ENCODE data around the gene ABITRAM. TPM values are rescaled to one million over a fixed set of nuclear protein-coding genes. Genes with fewer than 3 reads are reported as not detected.
"Not testable (repeated sequence)": the region's sequence is repeated elsewhere in the genome, so short reads cannot be mapped to it uniquely, and the experiment has no call there.

Gene ABITRAM, protein sequence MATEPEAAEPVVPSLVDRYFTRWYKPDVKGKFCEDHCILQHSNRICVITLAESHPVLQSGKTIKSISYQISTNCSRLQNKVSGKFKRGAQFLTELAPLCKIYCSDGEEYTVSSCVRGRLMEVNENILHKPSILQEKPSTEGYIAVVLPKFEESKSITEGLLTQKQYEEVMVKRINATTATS
- total RNA-seq = 8.1 to 11.7 TPM (median 8.8 TPM) in 3 replicates
- long read RNA-seq, transcript FAM206A-201 (6 exons, 2,134 nt) = major isoform, 9 of 12 reads
- long read RNA-seq, partial matches to known transcripts = 0 of 12 reads
- long read RNA-seq, other reads (novel, unspliced or antisense) = 3 of 12 reads

GRCh38 chr9:108934323-108934893 is at the start of gene ABITRAM:
Gene ABITRAM, plus strand, starts transcription at chr9:108934400. Its CDS starts 87 bp downstream, at chr9:108934487.
- H3K4me3 Mint-ChIP-seq (ENCODE audit: unreplicated experiment) = peak within 1 kb of the TSS; percentile 98

DNA sequence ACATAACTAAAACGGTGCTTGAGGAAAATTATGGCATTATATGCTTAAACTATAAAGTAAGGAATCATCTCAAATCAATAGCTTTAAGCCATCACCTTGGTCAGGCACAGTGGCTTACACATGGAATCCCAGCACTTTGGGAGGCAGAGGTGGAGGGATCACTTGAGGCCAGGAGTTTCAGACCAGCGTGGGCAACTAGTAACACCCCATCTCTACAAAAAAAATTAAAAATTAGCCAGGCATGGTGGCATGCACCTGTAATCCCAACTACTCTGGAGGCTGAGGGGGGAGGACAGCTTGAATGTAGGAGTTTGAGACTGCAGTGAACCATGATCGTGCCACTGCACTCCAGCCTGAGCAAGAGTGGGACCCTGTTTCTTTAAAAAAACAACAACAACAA is 49.5 kb upstream of the ABITRAM start:
- Mint-ChIP-seq H3K36me3 (ENCODE audit: low read depth) (peaks cover 26% of the 10 kb centered on the region), H3K27me3 (ENCODE audit: low read depth) (no peaks in the 10 kb centered on the region), H3K4me3 (ENCODE audit: unreplicated experiment) (no peak overlapping the region), H3K4me1 (ENCODE audit: low read depth) (peaks cover 15% of the 10 kb centered on the region), H3K27ac (ENCODE audit: unreplicated experiment) (no peak overlapping the region), H3K9me3 (ENCODE audit: low read depth) (peaks cover 3% of the 10 kb centered on the region)
- DNase-seq (ENCODE audit: low spot score) = no peak
- TF ChIP-seq, protein P1, sequence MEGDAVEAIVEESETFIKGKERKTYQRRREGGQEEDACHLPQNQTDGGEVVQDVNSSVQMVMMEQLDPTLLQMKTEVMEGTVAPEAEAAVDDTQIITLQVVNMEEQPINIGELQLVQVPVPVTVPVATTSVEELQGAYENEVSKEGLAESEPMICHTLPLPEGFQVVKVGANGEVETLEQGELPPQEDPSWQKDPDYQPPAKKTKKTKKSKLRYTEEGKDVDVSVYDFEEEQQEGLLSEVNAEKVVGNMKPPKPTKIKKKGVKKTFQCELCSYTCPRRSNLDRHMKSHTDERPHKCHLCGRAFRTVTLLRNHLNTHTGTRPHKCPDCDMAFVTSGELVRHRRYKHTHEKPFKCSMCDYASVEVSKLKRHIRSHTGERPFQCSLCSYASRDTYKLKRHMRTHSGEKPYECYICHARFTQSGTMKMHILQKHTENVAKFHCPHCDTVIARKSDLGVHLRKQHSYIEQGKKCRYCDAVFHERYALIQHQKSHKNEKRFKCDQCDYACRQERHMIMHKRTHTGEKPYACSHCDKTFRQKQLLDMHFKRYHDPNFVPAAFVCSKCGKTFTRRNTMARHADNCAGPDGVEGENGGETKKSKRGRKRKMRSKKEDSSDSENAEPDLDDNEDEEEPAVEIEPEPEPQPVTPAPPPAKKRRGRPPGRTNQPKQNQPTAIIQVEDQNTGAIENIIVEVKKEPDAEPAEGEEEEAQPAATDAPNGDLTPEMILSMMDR (IDR thresholded peaks at IDR 0.05) = no peak

More at GRCh38 chr9:108934323-108934893, at the start of gene ABITRAM:
- no peaks in the 10 kb centered on the region for H3K27me3 Mint-ChIP-seq (ENCODE audit: low read depth)
- peak within 1 kb of the TSS; percentile 98 for H3K27ac Mint-ChIP-seq (ENCODE audit: unreplicated experiment)
- peaks cover 3% of the 10 kb centered on the region for H3K36me3 Mint-ChIP-seq (ENCODE audit: low read depth)
- H3K9me3 Mint-ChIP-seq (ENCODE audit: low read depth) = no peaks in the 10 kb centered on the region
- peaks cover 34% of the 10 kb centered on the region for H3K4me1 Mint-ChIP-seq (ENCODE audit: low read depth)
- DNase-seq (ENCODE audit: low spot score) = peak; percentile 87
- TF ChIP-seq, protein P1 (IDR thresholded peaks at IDR 0.05) = no peak

- DNase-seq (ENCODE audit: low spot score) = no peak
- H3K27ac Mint-ChIP-seq (ENCODE audit: unreplicated experiment) = peak overlapping the region; percentile 52
- TF ChIP-seq, protein P1 (IDR thresholded peaks at IDR 0.05) = no peak
Observed at GRCh38 chr9:108885643-108886348, 48.4 kb upstream of the ABITRAM start.

DNA sequence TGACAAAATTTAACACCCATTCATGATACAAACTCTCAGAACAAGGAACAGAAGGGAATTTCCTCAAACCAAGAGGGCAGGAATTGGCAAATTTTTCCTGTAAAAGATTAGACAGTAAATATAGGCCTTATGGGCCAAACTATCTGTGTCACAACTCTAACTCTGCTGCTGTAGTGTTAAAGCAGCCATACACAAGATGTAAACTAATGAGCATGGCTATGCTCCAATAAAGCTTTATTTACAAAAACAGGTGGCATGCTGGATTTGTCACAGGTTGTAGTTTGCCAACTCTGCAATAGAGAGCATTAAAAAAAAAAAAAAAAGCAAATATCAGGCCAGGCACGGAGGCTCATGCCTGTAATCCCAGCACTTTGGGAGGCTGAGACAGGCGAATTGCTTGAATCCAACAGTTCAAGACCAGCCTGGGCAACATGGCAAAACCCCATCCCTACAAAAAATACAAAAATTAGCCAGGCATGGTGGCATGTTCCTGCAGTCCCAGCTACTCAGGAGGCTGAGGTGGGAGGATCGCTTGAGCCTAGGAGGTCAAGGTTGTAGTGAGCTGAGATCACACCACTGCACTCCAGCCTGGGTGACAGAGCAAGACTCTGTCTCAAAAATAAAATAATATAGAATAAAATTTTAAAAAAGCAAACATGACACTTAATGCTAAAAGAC is 47.5 kb upstream of the ABITRAM start:
- Mint-ChIP-seq H3K36me3 (ENCODE audit: low read depth) (peaks cover 33% of the 10 kb centered on the region), H3K4me1 (ENCODE audit: low read depth) (peaks cover 15% of the 10 kb centered on the region)
- H3K4me3 Mint-ChIP-seq (ENCODE audit: unreplicated experiment); DNase-seq (ENCODE audit: low spot score); H3K27me3 Mint-ChIP-seq (ENCODE audit: low read depth); H3K9me3 Mint-ChIP-seq (ENCODE audit: low read depth); H3K27ac Mint-ChIP-seq (ENCODE audit: unreplicated experiment): not testable (repeated sequence)

More at GRCh38 chr9:108885643-108886348, 48.4 kb upstream of the ABITRAM start:
- Mint-ChIP-seq H3K36me3 (ENCODE audit: low read depth) (peaks cover 28% of the 10 kb centered on the region), H3K9me3 (ENCODE audit: low read depth) (peaks cover 3% of the 10 kb centered on the region), H3K4me3 (ENCODE audit: unreplicated experiment) (no peak overlapping the region), H3K27me3 (ENCODE audit: low read depth) (no peaks in the 10 kb centered on the region), H3K4me1 (ENCODE audit: low read depth) (peaks cover 15% of the 10 kb centered on the region)

GRCh38 chr9:108889649-108890067 is 44.5 kb upstream of the ABITRAM start:
- DNase-seq (ENCODE audit: low spot score) = no peak
- Mint-ChIP-seq H3K27ac (ENCODE audit: unreplicated experiment) (peak overlapping the region; percentile 62), H3K27me3 (ENCODE audit: low read depth) (no peaks in the 10 kb centered on the region), H3K4me3 (ENCODE audit: unreplicated experiment) (no peak overlapping the region), H3K4me1 (ENCODE audit: low read depth) (peaks cover 15% of the 10 kb centered on the region), H3K36me3 (ENCODE audit: low read depth) (peaks cover 40% of the 10 kb centered on the region), H3K9me3 (ENCODE audit: low read depth) (peaks cover 3% of the 10 kb centered on the region)
- TF ChIP-seq, protein P1 (IDR thresholded peaks at IDR 0.05) = peak; percentile 67

All from chondrocyte (in vitro differentiated cells).